NCI-H82 (cell line): Measurements from ENCODE around the gene NANOS3.

ENCODE experiments used
- DNase-seq: peaks from one replicate; lab custom pipeline; 2025; lab: John Stamatoyannopoulos, UW

NANOS3 gene

DNA sequence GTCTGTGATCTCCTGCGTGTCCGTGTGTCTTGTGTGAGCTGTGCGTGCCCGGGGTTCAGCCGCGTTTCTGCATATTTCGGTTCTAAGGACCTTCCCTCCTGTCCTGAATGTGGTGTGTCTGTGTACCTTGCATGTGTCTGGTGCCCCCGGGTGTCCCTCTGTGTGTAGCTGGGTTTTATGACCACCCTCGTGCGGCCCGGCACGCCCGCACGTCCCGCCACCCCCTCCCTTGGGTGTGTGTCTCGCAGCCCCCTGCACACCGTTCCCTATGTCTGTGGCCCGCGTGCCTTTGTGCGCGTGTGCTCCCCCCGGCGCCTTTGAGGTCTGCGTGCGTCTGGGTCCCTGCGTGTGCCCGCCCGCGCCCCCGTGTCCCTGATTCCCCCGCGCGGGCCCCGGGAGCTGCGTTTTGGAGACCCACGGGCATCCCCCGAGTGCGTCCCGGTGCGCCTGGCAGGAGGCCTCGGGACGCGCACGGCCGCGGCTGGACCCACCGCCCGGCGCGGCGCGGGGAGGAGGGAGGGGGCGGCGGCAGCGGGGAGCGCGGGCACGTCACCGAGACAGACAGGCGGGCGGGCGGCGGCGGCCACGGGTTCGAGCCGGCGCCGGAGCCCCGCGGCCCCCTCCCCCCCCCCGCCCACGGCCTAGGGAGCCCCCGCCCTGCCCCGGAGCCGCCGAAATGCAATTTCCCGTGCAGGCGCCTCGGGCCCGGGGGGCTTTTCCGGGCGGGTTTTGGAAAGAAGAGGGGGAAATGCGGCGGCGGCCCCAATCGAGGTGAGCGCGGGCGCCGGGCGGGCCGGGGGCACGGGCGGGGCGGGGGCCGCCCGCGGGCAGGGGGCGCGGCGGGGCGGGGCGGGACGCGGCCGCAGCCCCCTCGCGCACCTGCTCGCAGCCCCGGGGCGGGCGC, 12.0 kb upstream of the NANOS3 start:
- DNase-seq = peak; percentile 57

DNA sequence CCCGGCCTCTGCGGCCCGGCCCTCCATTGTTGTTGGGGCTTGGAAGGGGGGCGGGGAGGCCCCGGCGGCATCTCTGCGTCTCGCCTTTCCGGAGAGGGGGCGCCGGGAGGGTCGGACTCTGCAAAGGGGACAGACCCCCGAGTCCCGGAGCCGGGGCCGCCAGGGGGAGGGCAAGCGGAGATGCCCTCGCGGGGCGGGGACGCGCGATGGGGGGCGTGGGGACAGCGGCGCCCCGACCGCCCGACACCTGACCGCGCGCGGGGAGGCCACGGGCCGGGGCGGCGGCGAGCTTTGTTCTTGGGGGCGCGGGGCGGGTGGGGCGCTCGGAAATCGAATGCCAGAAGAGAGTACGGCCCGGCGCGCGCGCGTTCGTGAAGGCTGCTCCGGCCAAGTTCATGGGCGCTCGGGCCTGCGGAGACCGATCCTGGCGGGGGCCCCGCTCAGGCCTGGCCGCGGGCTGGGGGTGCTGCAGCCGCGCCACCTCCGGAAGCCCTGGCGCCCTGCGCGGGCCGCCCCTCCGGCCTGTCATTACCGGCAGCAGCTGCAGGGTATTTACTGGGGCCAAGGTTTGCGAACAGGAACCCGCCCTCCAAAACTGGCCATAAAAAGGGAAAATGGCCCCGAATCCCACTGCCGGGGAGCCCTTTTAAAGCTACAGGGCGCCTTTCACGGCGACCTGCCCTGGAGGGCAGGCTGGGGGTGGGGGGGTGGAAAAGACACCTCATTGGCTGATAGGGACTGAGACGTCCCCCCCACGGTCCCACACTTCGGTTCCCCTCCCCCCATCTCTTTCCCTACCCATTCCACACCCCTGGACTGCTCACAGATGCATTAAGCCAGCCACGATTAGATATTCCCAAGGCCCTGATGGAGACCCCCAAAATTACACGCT, 11.1 kb upstream of the NANOS3 start:
- DNase-seq = peak; percentile 56

DNA sequence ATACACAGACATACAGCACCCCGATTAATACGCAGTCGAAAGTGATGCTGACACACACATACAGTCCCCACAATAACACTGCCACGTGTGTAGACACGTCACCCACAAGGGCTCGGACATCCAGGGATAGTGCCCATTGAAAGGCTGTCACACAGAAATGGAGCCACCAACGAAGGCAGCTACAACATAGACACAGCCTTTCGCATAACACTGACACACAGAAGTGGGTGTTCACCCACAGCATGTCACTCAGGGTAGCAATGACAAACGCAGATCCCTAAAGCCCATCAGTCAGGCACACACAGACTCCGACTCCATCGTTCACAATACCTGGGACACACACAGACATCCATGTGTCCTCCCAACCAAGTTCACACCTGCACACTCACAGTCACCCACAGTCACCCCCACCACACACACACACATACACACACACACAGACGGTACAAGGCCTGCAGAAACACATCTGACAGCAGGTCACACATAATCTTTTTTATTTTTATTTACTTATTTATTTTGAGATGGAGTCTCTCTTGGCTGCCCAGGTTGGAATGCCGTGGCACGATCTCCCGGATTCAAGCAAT, 10.4 kb upstream of the NANOS3 start:
- no peak for DNase-seq

DNA sequence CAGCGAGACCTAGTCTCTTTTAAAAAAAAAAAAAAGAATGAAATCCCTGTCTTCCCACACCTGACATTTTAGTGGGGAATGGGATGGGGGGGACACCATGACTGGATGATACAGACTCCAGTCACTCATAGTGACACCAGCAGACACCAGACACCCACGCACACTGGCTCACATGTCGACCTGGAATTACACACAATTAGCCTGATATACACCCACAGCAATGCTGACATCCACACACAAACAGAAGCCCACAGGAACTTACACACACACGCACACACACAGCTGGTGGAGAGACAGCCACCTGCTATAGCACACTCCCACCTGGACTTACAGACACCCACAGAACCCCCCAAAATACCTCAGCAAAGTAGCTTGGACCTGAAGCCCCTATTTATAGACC, 8.3 kb upstream of the NANOS3 start:
- no peak for DNase-seq

- no peak for DNase-seq
Measured at GRCh38 chr19:13869281-13869680, 7.7 kb upstream of the NANOS3 start.

DNA sequence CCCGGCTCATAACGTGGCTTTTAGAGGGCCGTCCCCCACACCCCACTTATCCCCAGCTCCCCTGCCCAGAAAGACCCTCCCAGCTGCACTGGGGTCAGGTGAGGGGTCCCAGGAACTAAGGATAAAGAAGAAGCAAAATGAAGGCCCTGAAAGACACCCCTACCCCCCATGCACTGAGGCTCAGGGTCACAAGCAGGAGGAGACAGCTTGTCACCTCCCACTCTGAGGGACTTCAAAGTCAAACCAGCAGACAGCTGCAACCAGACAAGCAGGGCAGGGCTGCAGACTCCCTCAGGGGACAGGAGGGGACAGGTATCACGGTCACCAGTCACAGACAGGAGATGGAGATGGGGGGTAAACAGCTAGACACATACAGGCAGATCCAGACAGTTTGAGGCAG, 6.1 kb upstream of the NANOS3 start:
- no peak for DNase-seq

GRCh38 chr19:13872339-13872694, 4.6 kb upstream of the NANOS3 start:
- DNase-seq = no peak

DNA sequence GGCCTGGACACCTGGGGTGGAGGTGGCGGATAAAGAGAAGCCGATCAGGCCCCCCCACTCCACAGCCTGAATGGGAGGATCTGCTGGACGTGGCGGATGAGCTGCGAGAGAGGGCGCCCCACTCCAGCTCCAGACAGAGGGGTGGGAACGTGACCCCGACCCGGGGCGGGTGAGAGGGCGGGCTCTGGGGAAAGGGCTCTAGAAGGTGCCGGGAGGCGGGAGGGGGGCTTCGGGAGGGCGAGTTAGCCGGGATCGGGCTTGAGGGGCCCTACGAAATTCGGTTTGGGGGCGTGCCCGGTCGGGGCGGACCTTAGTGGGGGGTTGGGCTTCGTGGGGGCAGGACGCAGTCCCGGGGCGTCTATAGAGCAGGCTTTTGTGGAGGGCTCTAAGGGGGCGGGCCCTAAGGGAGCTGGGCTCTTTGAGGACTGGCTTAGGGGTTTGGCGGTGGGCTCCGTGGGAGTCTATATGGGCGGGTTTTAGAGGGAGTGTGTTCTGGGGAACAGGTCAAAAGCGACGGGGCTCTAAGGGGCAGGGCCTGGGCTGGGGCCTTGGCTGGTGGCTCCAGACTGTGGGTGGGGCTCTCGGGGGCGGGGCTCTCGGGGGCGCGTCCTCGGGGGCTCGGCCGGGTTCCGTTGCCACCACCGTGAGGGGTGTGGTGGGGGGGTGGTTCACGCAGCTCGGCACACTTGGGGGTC, 4.1 kb upstream of the NANOS3 start:
- DNase-seq = no peak

- no peak for DNase-seq
Measured at GRCh38 chr19:13873834-13874515, 3.0 kb upstream of the NANOS3 start.

DNA sequence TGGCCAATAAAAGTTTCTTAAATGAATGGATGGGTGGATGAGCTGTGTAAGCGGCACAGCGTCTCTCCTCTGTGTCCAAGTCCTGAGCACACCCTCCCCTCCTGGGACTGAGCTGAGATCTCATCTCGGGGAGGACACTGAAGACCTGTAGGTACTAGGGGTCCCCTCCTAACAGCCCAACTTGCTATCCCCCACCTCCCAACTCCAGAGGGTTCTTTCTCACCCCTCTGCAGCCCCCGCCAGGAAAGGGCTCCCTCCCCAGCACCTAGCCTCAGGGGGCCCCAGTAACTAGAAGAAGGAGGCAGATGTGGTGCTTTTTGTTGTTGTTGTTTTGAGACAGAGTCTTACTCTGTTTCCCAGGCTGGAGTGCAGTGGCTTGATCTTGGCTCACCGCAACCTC, 1.1 kb upstream of the NANOS3 start:
- no peak for DNase-seq

DNA sequence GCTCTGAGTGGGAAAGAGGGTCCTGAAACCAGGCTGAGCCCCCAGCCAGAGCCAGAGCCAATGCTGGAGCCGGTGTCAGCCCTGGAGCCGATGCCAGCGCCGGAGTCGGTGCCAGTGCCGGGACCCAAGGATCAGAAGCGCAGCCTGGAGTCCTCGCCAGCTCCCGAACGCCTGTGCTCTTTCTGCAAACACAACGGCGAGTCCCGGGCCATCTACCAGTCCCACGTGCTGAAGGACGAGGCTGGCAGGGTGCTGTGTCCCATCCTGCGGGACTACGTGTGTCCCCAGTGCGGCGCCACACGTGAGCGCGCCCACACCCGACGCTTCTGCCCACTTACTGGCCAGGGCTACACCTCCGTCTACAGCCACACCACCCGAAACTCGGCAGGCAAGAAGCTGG, 369 bp downstream of the NANOS3 start:
- DNase-seq = no peak

DNA sequence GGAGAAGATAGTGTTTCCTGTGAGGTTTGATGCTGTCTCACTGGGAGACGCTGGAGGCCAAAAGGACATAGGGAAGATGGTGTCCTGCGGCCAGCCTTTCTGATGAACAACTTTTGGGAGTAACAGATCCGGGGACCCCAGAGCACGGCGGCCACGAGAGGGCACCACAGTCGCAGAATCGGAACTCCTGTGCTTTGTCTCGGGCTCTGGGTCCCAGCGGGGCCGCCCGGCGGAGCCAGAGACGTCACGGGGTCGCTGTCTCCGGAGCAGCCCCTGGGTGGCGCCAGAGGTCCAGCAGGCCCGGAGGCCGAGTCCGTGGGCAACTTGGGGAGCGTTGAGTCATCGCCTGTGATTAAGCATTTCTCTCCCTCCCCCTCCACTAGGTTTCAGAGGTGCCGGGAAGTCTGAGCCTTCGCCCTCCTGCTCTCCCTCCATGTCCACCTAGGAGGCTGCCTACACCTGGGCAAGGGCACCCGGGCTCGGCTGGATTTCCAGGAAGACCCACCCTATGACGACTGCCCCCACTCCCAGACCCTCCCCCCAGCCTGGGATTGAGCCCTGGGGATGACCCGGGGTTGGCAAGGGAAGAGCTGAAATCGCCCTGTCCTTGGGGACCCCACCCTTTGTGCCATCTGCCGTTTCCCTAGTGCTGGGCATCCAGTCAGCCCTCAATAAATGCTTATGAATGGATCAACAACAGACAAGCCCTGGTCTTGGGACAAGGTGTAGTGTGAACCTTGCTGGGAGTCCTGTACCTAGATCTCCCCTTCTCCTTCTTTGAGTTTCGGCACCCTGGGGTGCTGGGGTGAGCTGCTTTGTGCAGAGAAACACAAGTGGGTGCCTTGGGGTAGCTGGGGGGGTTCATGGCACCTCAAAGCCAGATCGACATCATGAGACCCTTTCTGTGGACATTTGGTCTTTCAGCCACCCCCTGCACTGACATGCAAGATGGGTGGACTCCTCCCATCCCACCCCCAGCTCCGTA, 3.4 kb downstream of the NANOS3 start:
- peak; percentile 97 for DNase-seq

- DNase-seq = peak; percentile 55
Measured at GRCh38 chr19:13881251-13881691, 4.3 kb downstream of the NANOS3 start.

- DNase-seq = no peak
Measured at GRCh38 chr19:13881692-13882418, 4.9 kb downstream of the NANOS3 start.

- no peak for DNase-seq
Measured at GRCh38 chr19:13882419-13882795, 5.5 kb downstream of the NANOS3 start.

DNA sequence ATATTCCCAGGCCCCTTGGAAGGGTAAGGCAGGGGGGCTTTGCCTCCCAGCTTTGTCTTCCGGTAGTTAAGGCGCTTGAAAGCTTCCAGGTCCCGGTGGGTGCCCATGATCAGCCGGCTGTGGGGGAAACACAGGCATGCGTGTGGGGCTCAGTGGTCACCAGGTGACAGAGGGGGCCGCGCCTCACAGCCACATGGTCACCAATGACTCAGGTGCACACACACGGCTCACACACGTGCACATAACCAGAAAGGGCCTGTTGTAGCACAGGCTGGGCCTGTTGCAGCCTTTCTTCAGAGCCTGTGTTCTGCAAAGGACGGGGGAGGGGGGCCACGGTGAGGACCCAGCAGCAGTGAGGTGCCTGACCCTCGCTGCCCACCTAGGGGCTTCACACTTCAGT, 5.9 kb downstream of the NANOS3 start:
- DNase-seq = no peak

DNA sequence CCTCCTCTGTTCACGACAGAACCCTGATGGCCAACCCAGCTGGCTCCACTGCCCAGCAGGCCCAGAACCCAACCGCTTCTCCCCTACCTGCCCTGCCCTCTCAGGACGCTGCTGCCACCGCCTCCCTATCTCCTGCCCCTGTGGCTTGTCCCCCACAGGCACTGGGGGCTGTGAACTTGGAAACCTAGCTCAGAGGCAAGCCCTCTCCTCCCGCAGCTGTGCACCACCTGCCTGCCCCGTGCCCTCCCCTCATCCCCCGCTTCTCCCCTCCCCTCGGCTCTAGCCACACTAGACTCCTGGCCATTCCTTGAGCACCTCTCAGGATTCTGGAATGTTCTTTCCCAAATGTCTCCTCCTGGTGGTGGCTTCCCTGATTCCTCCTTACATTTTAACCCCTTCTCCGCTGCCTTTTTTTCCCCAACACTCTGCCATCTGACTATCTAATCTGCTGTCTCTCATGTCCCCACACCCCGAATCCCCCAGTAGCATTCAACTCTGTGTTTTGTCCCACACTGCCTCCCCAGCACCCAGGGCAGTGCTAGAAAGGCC, 6.7 kb downstream of the NANOS3 start:
- DNase-seq = peak; percentile 52

- DNase-seq = no peak
Measured at GRCh38 chr19:13884726-13885591, 8.0 kb downstream of the NANOS3 start.
